K562 (cell line): Measurements from ENCODE around the gene GMNC. TPM values are rescaled to one million over a fixed set of nuclear protein-coding genes. Genes with fewer than 3 reads are reported as not detected.

Source experiments
- ATAC-seq: fragments of 200-7000 bp; cut with Tn5 transposase; 3 replicates; pipeline ENCODE4 v1.9.1; 2020; ENCODE audit warnings: moderate library complexity
- BruUV-seq: library from RNA; stranded (reverse); fragments of 400-500 nt; replicated peaks from 2 replicates; lab custom pipeline; 2021; lab: Mats Ljungman, UMichigan
- CTCF ChIA-PET: fragments of 300-600 bp; formaldehyde crosslinking; extraction: SDS; loops from one replicate; lab custom pipeline; 2021; ENCODE audit warnings: low intra/inter-chr PET ratio; lab: Yijun Ruan, JAX
- POLR2A ChIA-PET: fragments of 300-600, 350-650 bp; sonication (Branson Sonifier 250); formaldehyde crosslinking; extraction: SDS; loops from one replicate; lab custom pipeline; 2021; ENCODE audit warnings: antibody characterized with exemption, inconsistent platforms; lab: Yijun Ruan, JAX
- DNase-seq, 4 experiments: peaks; one replicate each; pipeline versions ENCODE4 v3.0.0 to v3.0.0-alpha.2; 2011 to 2018; ENCODE audit warnings: low spot score in 3 of 4, mixed read lengths in 3 of 4; ENCODE audit errors: extremely low read depth in 1 of 4
- FAIRE-seq: peaks from 2 replicates; lab custom pipeline; 2011; peaks lifted over from hg19 to GRCh38; lab: Jason Lieb, UNC
- H2AFZ ChIP-seq: 2 replicates; pipeline ENCODE4 v1.6.0; 2011; ENCODE audit warnings: low read depth, low read length, control low read depth, inconsistent platforms
- H3K27ac ChIP-seq: fragments of 200-600 bp; 3 replicates; pipeline ENCODE4 v1.8.0; 2011; ENCODE audit warnings: low read depth, mild to moderate bottlenecking, control low read depth, inconsistent platforms, low read length, moderate library complexity, mixed read lengths; ENCODE audit errors: extremely low read depth
- H3K27me3 ChIP-seq, 2 experiments: fragments of 300-600 bp in 1 of 2; 2 replicates in 1 of 2; 3 replicates in 1 of 2; pipeline versions ENCODE4 v1.6.0 to v1.8.0; 2011; ENCODE audit warnings: inconsistent platforms in 2 of 2, low read length in 2 of 2, mild to moderate bottlenecking in 1 of 2, mixed read lengths in 1 of 2, moderate library complexity in 1 of 2; ENCODE audit not compliant: control insufficient read depth in 2 of 2, insufficient read depth in 2 of 2
- H3K36me3 ChIP-seq: fragments of 300-600 bp; 3 replicates; pipeline ENCODE4 v1.8.0; 2011; ENCODE audit warnings: mild to moderate bottlenecking, low read length, inconsistent platforms; ENCODE audit not compliant: control insufficient read depth, insufficient read depth
- H3K4me1 ChIP-seq, 2 experiments: fragments of 200-600 bp in 1 of 2; replicated peaks in 1 of 2; 2 replicates in 1 of 2; 3 replicates in 1 of 2; pipeline versions ENCODE4 v1.5.1 to v1.8.0; 2011; ENCODE audit warnings: inconsistent platforms in 2 of 2, low read length in 2 of 2, mild to moderate bottlenecking in 1 of 2, mixed read lengths in 1 of 2, moderate library complexity in 1 of 2; ENCODE audit not compliant: control insufficient read depth in 2 of 2, insufficient read depth in 2 of 2
- H3K4me2 ChIP-seq: 2 replicates; pipeline ENCODE4 v1.6.1; 2011; ENCODE audit warnings: low read length, control low read depth, inconsistent platforms, mixed read lengths; ENCODE audit not compliant: insufficient read depth
- H3K4me3 ChIP-seq: fragments of 200-600 bp; sonication (generic), shearing (Covaris generic); 2 replicates; pipeline ENCODE4 v1.5.1; 2016; ENCODE audit warnings: control low read depth, inconsistent platforms
- H3K79me2 ChIP-seq: fragments of 200-600 bp; 3 replicates; pipeline ENCODE4 v1.8.0; 2011; ENCODE audit warnings: low read length, inconsistent platforms; ENCODE audit not compliant: control insufficient read depth, insufficient read depth
- H3K9ac ChIP-seq, 2 experiments: 2 replicates each; pipeline versions ENCODE4 v1.6.0 to v1.6.1; 2011; ENCODE audit warnings: low read depth in 2 of 2, low read length in 2 of 2, control low read depth in 1 of 2, inconsistent platforms in 1 of 2, mild to moderate bottlenecking in 1 of 2, mixed read lengths in 1 of 2; ENCODE audit not compliant: insufficient read depth in 1 of 2
- H3K9me1 ChIP-seq: one replicate; pipeline ENCODE4 v1.6.0; 2011; ENCODE audit warnings: inconsistent platforms, mild to moderate bottlenecking, low read length, moderate library complexity; ENCODE audit not compliant: control insufficient read depth, insufficient read depth
- H3K9me3 ChIP-seq: replicated peaks from 2 replicates; pipeline ENCODE4 v1.5.1; 2011; ENCODE audit warnings: low read depth, low read length, inconsistent platforms; ENCODE audit not compliant: control insufficient read depth, insufficient read depth
- H4K20me1 ChIP-seq: replicated peaks from 2 replicates; pipeline ENCODE4 v1.6.1; 2011; ENCODE audit warnings: low read length, inconsistent platforms, mixed read lengths; ENCODE audit not compliant: control insufficient read depth, insufficient read depth
- ARHGAP35 ChIP-seq: fragments of 450-650 bp; IDR thresholded peaks from 2 replicates; pipeline ENCODE4 v1.6.1; 2018; ENCODE audit not compliant: partially characterized antibody
- ATF1 ChIP-seq, 2 experiments: fragments of 450-650 bp in 1 of 2; IDR thresholded peaks; 2 replicates each; pipeline ENCODE4 v1.6.1; 2016; ENCODE audit warnings: missing compliant biosample characterization in 1 of 2, missing genetic modification characterization in 1 of 2
- CTCF ChIP-seq, 3 experiments: IDR thresholded peaks in 2 of 3; conservative IDR thresholded peaks in 1 of 3; 2 replicates each; pipeline ENCODE4 v1.5.1; 2011 to 2012; ENCODE audit warnings: low read length in 3 of 3, mild to moderate bottlenecking in 3 of 3, control low read depth in 2 of 3, improper control_type of control experiment in 1 of 3, inconsistent platforms in 1 of 3, low read depth in 1 of 3, mixed read lengths in 1 of 3, moderate library complexity in 1 of 3; ENCODE audit not compliant: insufficient read depth in 2 of 3
- FOXJ3 ChIP-seq: sonication (generic); formaldehyde crosslinking; IDR thresholded peaks from 2 replicates; pipeline ENCODE4 v1.4.0; 2020; ENCODE audit warnings: mild to moderate bottlenecking, missing genetic modification reagents
- MCM7 ChIP-seq, 2 experiments: fragments of 450-650 bp; IDR thresholded peaks; 2 replicates each; pipeline ENCODE4 v1.6.1; 2016 to 2018
- NR1H2 ChIP-seq: sonication (generic); formaldehyde crosslinking; IDR thresholded peaks from 2 replicates; pipeline ENCODE4 v1.4.0; 2020; ENCODE audit warnings: mild to moderate bottlenecking, missing genetic modification reagents
- RAD21 ChIP-seq, 2 experiments: fragments of 250-450 bp in 1 of 2; fragments of 450-650 bp in 1 of 2; sonication (Bioruptor Pico) in 1 of 2; formaldehyde crosslinking in 1 of 2; IDR thresholded peaks in 1 of 2; conservative IDR thresholded peaks in 1 of 2; 2 replicates each; pipeline versions ENCODE4 v1.4.0 to v1.8.0; 2020 to 2022; ENCODE audit warnings: mild to moderate bottlenecking in 2 of 2, moderate library complexity in 1 of 2
- RNF2 ChIP-seq: sonication (generic); IDR thresholded peaks from 2 replicates; pipeline ENCODE4 v1.6.1; 2016
- SAFB ChIP-seq: fragments of 200-400 bp; formaldehyde crosslinking; IDR thresholded peaks from 2 replicates; pipeline ENCODE4 v1.6.1; 2017; ENCODE audit warnings: low read depth, low read length, borderline replicate concordance
- SP1 ChIP-seq: sonication (generic); formaldehyde crosslinking; IDR thresholded peaks from 2 replicates; pipeline ENCODE4 v1.8.1; 2022; ENCODE audit warnings: mild to moderate bottlenecking, missing genetic modification reagents
- SP2 ChIP-seq: IDR thresholded peaks from 2 replicates; pipeline ENCODE4 v1.6.1; 2011; ENCODE audit warnings: mild to moderate bottlenecking, low read depth, low read length, moderate library complexity; ENCODE audit not compliant: poor library complexity, severe bottlenecking; ENCODE audit errors: extremely low read depth
- TFAM ChIP-seq: fragments of 250-450 bp; sonication (Bioruptor Pico); conservative IDR thresholded peaks from 2 replicates; pipeline ENCODE4 v1.5.0; 2021; ENCODE audit warnings: mild to moderate bottlenecking, moderate library complexity
- TRIM24 ChIP-seq, 2 experiments: fragments of 450-650 bp; IDR thresholded peaks; 2 replicates each; pipeline ENCODE4 v1.6.1; 2016
- ZNF436 ChIP-seq: fragments of 250-450, 450-650 bp; sonication (Bioruptor Pico); formaldehyde crosslinking; IDR thresholded peaks from 2 replicates; pipeline ENCODE4 v1.7.0; 2020; ENCODE audit warnings: mild to moderate bottlenecking
- ZNF551 ChIP-seq: fragments of 250-450 bp; sonication (Bioruptor Pico); IDR thresholded peaks from 2 replicates; pipeline ENCODE4 v1.5.0; 2021; ENCODE audit warnings: mild to moderate bottlenecking, moderate library complexity
- ZNF717 ChIP-seq: fragments of 250-450 bp; sonication (Bioruptor Pico); IDR thresholded peaks from 2 replicates; pipeline ENCODE4 v1.5.0; 2021
- ZNF79 ChIP-seq: fragments of 250-450 bp; sonication (Bioruptor Pico); IDR thresholded peaks from 2 replicates; pipeline ENCODE4 v1.4.0; 2020; ENCODE audit warnings: low read depth, mild to moderate bottlenecking, moderate library complexity
- WGBS: fragments of 100-300 bp; shearing (Covaris generic); methylation state at CpG from one replicate; pipeline ENCODE4 v1.1.6; 2016; ENCODE audit warnings: low coverage, mixed read lengths; ENCODE audit not compliant: insufficient coverage; ENCODE audit errors: missing lambda C conversion rate; 5-methylcytosine and 5-hydroxymethylcytosine counted together
- in situ Hi-C: fragments of 300-500 bp; cut with MboI; formaldehyde crosslinking; loops from 4 replicates; pipeline ENCODE4 v1.15.0; 2018; ENCODE audit warnings: inconsistent platforms, mixed read lengths
- intact Hi-C: fragments of 100-400 bp; cut with micrococcal nuclease; formaldehyde crosslinking; loops from 2 replicates; pipeline ENCODE4 v1.14.2; 2022
- polyA plus RNA-seq, 8 experiments: library from polyadenylated mRNA; depleted of rRNA in 4 of 8; stranded (reverse) in 5 of 8; unstranded in 3 of 8; fragments of >200 nt; fragmentation: Nextera tagmentation in 2 of 8; fragmentation: Illumina TruSeq in 1 of 8; extraction: Ambion mirVana in 2 of 8; extraction: Trizol in 1 of 8; gene quantifications; 2 replicates each; pipeline versions ENCODE4 v1.2.1 to v1.2.3, GENCODE V29; 2011 to 2014; ENCODE audit warnings: inconsistent platforms in 1 of 8, missing spikeins in 1 of 8
- total RNA-seq, 7 experiments: library from RNA; depleted of rRNA in 6 of 7; stranded (reverse); fragments of >200 nt in 6 of 7; fragmentation: Illumina TruSeq in 2 of 7; extraction: Trizol in 2 of 7; gene quantifications; 2 replicates each; pipeline versions ENCODE4 v1.2.1 to v1.2.3, GENCODE V29; 2011 to 2021; ENCODE audit warnings: low replicate concordance in 1 of 7
- TF ChIP-seq, protein P1 (sequence below), 2 experiments: IDR thresholded peaks; 2 replicates each; pipeline ENCODE4 v1.6.1; 2011; ENCODE audit warnings: borderline replicate concordance in 1 of 2, control low read depth in 1 of 2, low read depth in 1 of 2, low read length in 1 of 2, mild to moderate bottlenecking in 1 of 2, mixed read lengths in 1 of 2, moderate library complexity in 1 of 2; ENCODE audit not compliant: insufficient read depth in 1 of 2, insufficient read length in 1 of 2, poor library complexity in 1 of 2, severe bottlenecking in 1 of 2; ENCODE audit errors: extremely low read depth in 1 of 2
- TF ChIP-seq, protein P2 (sequence below): IDR thresholded peaks from 2 replicates; pipeline ENCODE4 v1.6.1; 2011; ENCODE audit warnings: borderline replicate concordance, low read depth, mild to moderate bottlenecking, moderate library complexity, low read length; ENCODE audit not compliant: insufficient read depth, poor library complexity, severe bottlenecking

The GMNC gene
- total and polyA plus RNA-seq, 9 of the 15 experiments (the other 6 are each of a cell fraction or from before 2014, with no cell fraction given) = not detected

DNA sequence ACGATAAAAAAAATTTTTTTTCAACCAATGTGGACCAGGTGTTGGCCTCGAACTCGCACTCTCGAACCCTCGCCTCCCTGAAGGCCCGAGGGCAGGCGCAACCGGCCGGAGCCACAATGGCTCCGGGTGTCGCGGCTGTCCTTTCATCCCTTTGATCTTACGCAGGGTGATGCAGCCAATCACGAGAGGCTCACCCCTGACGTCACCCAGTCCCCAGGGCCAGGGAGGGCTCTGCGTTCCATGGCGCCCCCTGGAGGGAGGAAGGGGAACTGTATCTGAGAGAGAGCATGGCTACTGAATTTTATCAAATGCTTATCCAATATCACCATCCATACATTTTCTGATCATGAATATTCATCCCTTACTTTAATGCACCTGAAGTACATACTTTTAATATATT lies 15.4 kb upstream of the GMNC start:
- in situ Hi-C loops (no loop called here), intact Hi-C loops (no loop called here)
- no peak for ATAC-seq
- Histone ChIP-seq H3K36me3 (no peaks in the 10 kb centered on the region), H3K4me3 (no peak overlapping the region), H3K79me2 (no peaks in the 10 kb centered on the region), H4K20me1 (no peaks in the 10 kb centered on the region), H3K4me2 (no peak overlapping the region), H3K27me3 (no peaks in the 10 kb centered on the region), H2AFZ (no peak overlapping the region), H3K4me1 (no peaks in the 10 kb centered on the region; a peak in 1 of 5 replicates), H3K9me1 (no peaks in the 10 kb centered on the region), H3K27ac (no peak overlapping the region), H3K9ac (no peak overlapping the region), H3K9me3 (no peaks in the 10 kb centered on the region)
- ChIA-PET CTCF (no interaction called here), POLR2A (no interaction called here)
- 28% methylated on average over 13 of the region's 17 CpGs for WGBS
- no TSS peak for BruUV-seq
- FAIRE-seq = no peak
- peak; percentile 23 to 45 (median 38) for DNase-seq
- no peak for TF ChIP-seq SP2
- no peak for TF ChIP-seq TFAM
- no peak for TF ChIP-seq SAFB
- TF ChIP-seq TRIM24 (IDR thresholded peaks at IDR 0.05) = no peak
- peak; percentile 21 to 52 (median 23); a peak in 5 of 6 replicates for TF ChIP-seq CTCF (IDR thresholded peaks at IDR 0.05 in 2 of 3, conservative IDR thresholded peaks at IDR 0.05 in 1 of 3; ENCODE audit: insufficient read depth in 2 of 3, low read depth in 1 of 3, low read length in 3 of 3)
- no peak for TF ChIP-seq ATF1 (CRISPR knock-in tag; IDR thresholded peaks at IDR 0.05)
- peak; percentile 51; the same call in 1 of the 2 replicates for TF ChIP-seq ATF1 (tag; IDR thresholded peaks at IDR 0.05)
- no peak for TF ChIP-seq FOXJ3
- TF ChIP-seq RNF2 = no peak
- TF ChIP-seq, protein P1, sequence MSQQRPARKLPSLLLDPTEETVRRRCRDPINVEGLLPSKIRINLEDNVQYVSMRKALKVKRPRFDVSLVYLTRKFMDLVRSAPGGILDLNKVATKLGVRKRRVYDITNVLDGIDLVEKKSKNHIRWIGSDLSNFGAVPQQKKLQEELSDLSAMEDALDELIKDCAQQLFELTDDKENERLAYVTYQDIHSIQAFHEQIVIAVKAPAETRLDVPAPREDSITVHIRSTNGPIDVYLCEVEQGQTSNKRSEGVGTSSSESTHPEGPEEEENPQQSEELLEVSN (IDR thresholded peaks at IDR 0.05; ENCODE audit: borderline replicate concordance in 1 of 2, extremely low read depth in 1 of 2, insufficient read depth in 1 of 2, insufficient read length in 1 of 2, low read depth in 1 of 2, low read length in 1 of 2, poor library complexity in 1 of 2, severe bottlenecking in 1 of 2) = no peak
- TF ChIP-seq RAD21 (CRISPR knock-in tag; conservative IDR thresholded peaks at IDR 0.05 in 1 of 2, IDR thresholded peaks at IDR 0.05 in 1 of 2) = peak in 1 of 2 experiments; percentile 11; a peak in 1 of 4 replicates
- TF ChIP-seq ZNF717 (CRISPR knock-in tag) = no peak
- TF ChIP-seq ZNF436 (CRISPR knock-in tag) = no peak
- TF ChIP-seq MCM7 (IDR thresholded peaks at IDR 0.05) = no peak
- no peak for TF ChIP-seq NR1H2 (CRISPR knock-in tag)
- no peak for TF ChIP-seq SP1 (CRISPR knock-in tag)
- no peak for TF ChIP-seq ZNF79 (CRISPR knock-in tag)
- TF ChIP-seq, protein P2, sequence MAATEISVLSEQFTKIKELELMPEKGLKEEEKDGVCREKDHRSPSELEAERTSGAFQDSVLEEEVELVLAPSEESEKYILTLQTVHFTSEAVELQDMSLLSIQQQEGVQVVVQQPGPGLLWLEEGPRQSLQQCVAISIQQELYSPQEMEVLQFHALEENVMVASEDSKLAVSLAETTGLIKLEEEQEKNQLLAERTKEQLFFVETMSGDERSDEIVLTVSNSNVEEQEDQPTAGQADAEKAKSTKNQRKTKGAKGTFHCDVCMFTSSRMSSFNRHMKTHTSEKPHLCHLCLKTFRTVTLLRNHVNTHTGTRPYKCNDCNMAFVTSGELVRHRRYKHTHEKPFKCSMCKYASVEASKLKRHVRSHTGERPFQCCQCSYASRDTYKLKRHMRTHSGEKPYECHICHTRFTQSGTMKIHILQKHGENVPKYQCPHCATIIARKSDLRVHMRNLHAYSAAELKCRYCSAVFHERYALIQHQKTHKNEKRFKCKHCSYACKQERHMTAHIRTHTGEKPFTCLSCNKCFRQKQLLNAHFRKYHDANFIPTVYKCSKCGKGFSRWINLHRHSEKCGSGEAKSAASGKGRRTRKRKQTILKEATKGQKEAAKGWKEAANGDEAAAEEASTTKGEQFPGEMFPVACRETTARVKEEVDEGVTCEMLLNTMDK = peak; percentile 47
- no peak for TF ChIP-seq ARHGAP35
- no peak for TF ChIP-seq ZNF551
